A549 (cell line): Measurements from ENCODE around the gene QRICH2. TPM values are rescaled to one million over a fixed set of nuclear protein-coding genes. Genes with fewer than 3 reads are reported as not detected.
"Not testable (repeated sequence)": the region's sequence is repeated elsewhere in the genome, so short reads cannot be mapped to it uniquely, and the experiment has no call there.

Experiments used
- ATAC-seq, 2 experiments: fragments of 200-7000 bp in 1 of 2; fragments of >200 bp in 1 of 2; cut with Nextera tagmentation in 1 of 2; cut with Tn5 transposase in 1 of 2; 3 replicates each; pipeline versions ENCODE4 v1.8.0 to v1.9.1; 2018 to 2020; ENCODE audit warnings: mild to moderate bottlenecking in 1 of 2, moderate library complexity in 1 of 2
- CTCF ChIA-PET: fragments of 300-600 bp; sonication (Branson Sonifier 250); formaldehyde crosslinking; extraction: SDS; loops from one replicate; lab custom pipeline; 2021; ENCODE audit warnings: antibody characterized with exemption, inconsistent platforms; lab: Yijun Ruan, JAX
- POLR2A ChIA-PET: fragments of 350-600 bp; formaldehyde crosslinking; extraction: SDS; loops from one replicate; lab custom pipeline; 2021; ENCODE audit warnings: antibody characterized with exemption, inconsistent platforms; lab: Yijun Ruan, JAX
- DNase-seq, 2 experiments: peaks; one replicate each; pipeline versions ENCODE4 v3.0.0 to v3.0.0-alpha.2; 2011 to 2016; ENCODE audit warnings: low read depth in 1 of 2, low spot score in 1 of 2
- FAIRE-seq: peaks from 2 replicates; lab custom pipeline; 2011; peaks lifted over from hg19 to GRCh38; lab: Jason Lieb, UNC
- H3K27ac ChIP-seq, 2 experiments: fragments of >200 bp; sonication (Bioruptor Twin); formaldehyde crosslinking; 3 replicates each; pipeline ENCODE4 v1.5.1; 2016 to 2017
- H3K4me1 ChIP-seq: fragments of >200 bp; sonication (Bioruptor Twin); formaldehyde crosslinking; 3 replicates; pipeline ENCODE4 v1.6.1; 2016
- H3K4me2 ChIP-seq: fragments of >200 bp; sonication (Bioruptor Twin); formaldehyde crosslinking; 3 replicates; pipeline ENCODE4 v1.6.1; 2016
- H3K4me3 ChIP-seq: fragments of >200 bp; sonication (Bioruptor Twin); formaldehyde crosslinking; 3 replicates; pipeline ENCODE4 v1.5.1; 2016
- H3K9me3 ChIP-seq: fragments of >200 bp; sonication (Bioruptor Twin); formaldehyde crosslinking; 3 replicates; pipeline ENCODE4 v1.6.1; 2016
- FOSL2 ChIP-seq, 2 experiments: fragments of 450-650 bp in 1 of 2; fragments of >200 bp in 1 of 2; sonication (Bioruptor Twin) in 1 of 2; formaldehyde crosslinking; IDR thresholded peaks; 2 replicates each; pipeline versions ENCODE4 v1.5.0 to v1.6.1; 2016 to 2020; ENCODE audit warnings: mild to moderate bottlenecking in 1 of 2, moderate library complexity in 1 of 2
- NPAS2 ChIP-seq: fragments of 250-450 bp; sonication (Bioruptor Pico); IDR thresholded peaks from 2 replicates; pipeline ENCODE4 v1.8.0; 2022; ENCODE audit warnings: mild to moderate bottlenecking, moderate library complexity, borderline replicate concordance
- WGBS: methylation state at CpG from one replicate; pipeline ENCODE4 v1.1.6; 2017; ENCODE audit errors: missing lambda C conversion rate; 5-methylcytosine and 5-hydroxymethylcytosine counted together
- polyA plus RNA-seq, 4 experiments: library from polyadenylated mRNA; depleted of rRNA in 3 of 4; stranded (reverse); fragments of >200 nt; fragmentation: RNase III in 1 of 4; extraction: RNeasy Plus Mini Kit Qiagen cat#74134 plus additional on column Dnase treatment in 1 of 4; gene quantifications; 2 replicates in 3 of 4; 3 replicates in 1 of 4; pipeline ENCODE4 v1.2.3, GENCODE V29; 2011 to 2017
- small RNA-seq, 6 experiments: library from RNA; depleted of rRNA; stranded (forward); fragments of <200 nt; gene quantifications; one replicate each; pipeline ENCODE3, GENCODE V24; 2012

QRICH2 gene
- polyA plus RNA-seq, 2 of the 4 experiments (the other 2 are of a cell fraction), result 0.57 to 0.88 TPM

DNA sequence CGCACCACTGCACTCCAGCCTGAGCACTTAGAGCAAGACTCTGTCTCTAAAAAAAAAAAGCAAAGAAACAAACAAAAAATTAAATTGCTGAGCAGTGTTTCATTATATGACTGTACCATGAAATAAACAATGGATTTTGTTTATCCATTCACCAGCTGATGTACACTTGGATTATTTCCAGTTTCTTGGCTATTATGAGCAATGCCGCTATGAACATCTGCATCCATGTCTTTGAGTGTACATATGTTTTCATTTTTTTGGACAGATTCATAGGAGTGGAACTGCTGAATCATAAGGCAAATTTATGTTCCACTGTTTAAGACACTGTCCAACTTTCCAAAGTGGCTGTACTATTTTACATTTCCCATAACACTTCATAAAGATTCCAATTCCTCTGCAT, 75.7 kb downstream of the QRICH2 start:
- no peak overlapping the region for H3K27ac ChIP-seq
- ChIA-PET POLR2A (no interaction called here), CTCF (interaction anchor here (0.6 to 2.4 kb wide), 4 partner anchors 8 to 324 kb away, joined by 3 to 9 read pairs (median 3); partner anchors contain the start of gene RNF157)
- H3K9me3 ChIP-seq, result no peaks in the 10 kb centered on the region
- TF ChIP-seq FOSL2 (IDR thresholded peaks at IDR 0.05), result no peak
- 0 out of 2 replicates have a peak, but pooled peaks have one; percentile 23 for TF ChIP-seq FOSL2 (CRISPR knock-in tag; IDR thresholded peaks at IDR 0.05)
- no peak for TF ChIP-seq NPAS2 (CRISPR knock-in tag)
- WGBS, result 83% methylated on average over 2 of the region's 2 CpGs
- peaks cover 22% of the 10 kb centered on the region for H3K4me1 ChIP-seq
- FAIRE-seq, result peak; percentile 36
- H3K4me2 ChIP-seq, result peak overlapping the region; percentile 8; the same call in 1 of the 3 replicates
- DNase-seq, result no peak
- no peak overlapping the region for H3K4me3 ChIP-seq
- peak in 1 of 2 experiments; percentile 62; a peak in 2 of 6 replicates for ATAC-seq

DNA sequence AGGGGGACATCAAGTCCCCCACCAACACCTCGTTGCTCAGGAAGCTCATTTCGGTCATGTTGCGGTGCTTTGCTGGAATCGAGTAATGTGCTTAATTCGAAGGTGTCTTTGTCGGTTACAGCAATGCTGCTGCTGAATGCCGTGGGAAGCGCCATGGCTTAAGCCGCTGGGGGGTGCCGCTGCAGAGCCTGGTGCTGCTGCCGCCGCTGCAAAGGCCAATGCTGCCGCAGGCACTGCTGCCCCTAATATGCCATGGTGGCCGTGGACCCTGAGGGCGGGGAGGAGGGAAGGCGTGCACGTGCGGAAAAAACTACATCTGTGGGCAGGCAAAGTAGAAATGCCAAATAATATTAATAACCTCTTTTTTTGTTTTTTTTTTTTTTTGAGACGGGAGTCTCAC, 81.3 kb downstream of the QRICH2 start:
- H3K27ac ChIP-seq, H3K4me1 ChIP-seq, ATAC-seq, FAIRE-seq, DNase-seq, H3K4me2 ChIP-seq, POLR2A ChIA-PET, H3K9me3 ChIP-seq, H3K4me3 ChIP-seq: not testable (repeated sequence)
- CTCF ChIA-PET, result interaction anchor here (0.9 to 1.3 kb wide), 2 partner anchors 45 to 84 kb away, joined by 3 read pairs; no protein-coding TSS in a partner anchor
- WGBS, result 93% methylated on average over 19 of the region's 19 CpGs

DNA sequence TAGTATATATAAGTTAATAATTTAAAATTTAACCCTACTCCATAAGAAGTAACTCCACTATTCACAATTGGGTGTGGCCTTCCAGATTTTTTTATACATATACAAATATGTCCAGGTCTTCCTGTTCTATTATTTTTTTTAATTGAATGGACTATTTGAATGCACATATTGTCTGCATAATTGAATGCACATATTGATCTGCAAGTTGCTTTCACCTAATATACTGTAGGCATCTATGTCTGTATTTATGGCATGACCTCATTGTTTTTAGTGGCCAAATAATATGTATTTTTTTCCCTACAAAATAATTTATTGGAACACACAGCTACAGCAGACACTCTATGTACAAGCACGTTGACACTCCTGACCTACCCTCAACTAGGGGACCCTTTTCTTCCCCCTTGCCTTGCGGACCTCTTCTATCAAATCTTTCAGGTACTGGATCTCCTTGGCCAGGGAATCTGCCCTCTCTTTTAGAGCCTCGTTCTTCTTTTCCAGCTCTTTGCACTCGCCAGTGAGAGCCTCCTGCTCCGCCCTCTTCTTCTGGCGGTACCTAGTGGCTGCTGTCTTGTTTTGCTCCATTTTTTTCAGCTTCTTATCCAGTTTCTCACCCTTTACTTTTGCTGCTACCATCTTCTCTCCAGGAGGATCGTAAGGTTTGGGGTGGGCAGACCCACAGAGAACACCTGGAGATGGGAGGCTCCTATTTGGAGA, 82.5 kb downstream of the QRICH2 start:
- ATAC-seq, H3K4me1 ChIP-seq, FAIRE-seq, H3K9me3 ChIP-seq, H3K27ac ChIP-seq, DNase-seq, POLR2A ChIA-PET, H3K4me3 ChIP-seq, H3K4me2 ChIP-seq: not testable (repeated sequence)
- CTCF ChIA-PET, result interaction anchor here (1.2 to 1.6 kb wide), 3 partner anchors 44 to 54 kb away, joined by 3 to 4 read pairs (median 3); no protein-coding TSS in a partner anchor
- 63% methylated on average over 7 of the region's 7 CpGs for WGBS

Small RNA genes lying within 50 kb of the gene (small RNA-seq; reads per million reads assigned to genes)
- gene RF00019, result 0 reads per million in 6 experiments
- 0 to 1.0 (median 0) reads per million in 6 experiments for gene RNU6-24P

Other genes starting within 250 kb of the QRICH2 start
- gene SRP68, start 235.8 kb downstream of the QRICH2 start, polyA plus RNA-seq (2011; rRNA removed), result 123 and 139 TPM in 2 replicates
- 113 to 123 TPM (median 121 TPM) in 3 replicates for gene SRP68, start 235.8 kb downstream of the QRICH2 start, polyA plus RNA-seq (2017; fragmentation: RNase III; extraction: RNeasy Plus Mini Kit Qiagen cat#74134 plus additional on column Dnase treatment)
- gene GALR2, start 233.5 kb downstream of the QRICH2 start, polyA plus RNA-seq (2011; rRNA removed), result 0.32 and 0.38 TPM in 2 replicates
- 0.44 to 0.60 TPM (median 0.59 TPM) in 3 replicates for gene GALR2, start 233.5 kb downstream of the QRICH2 start, polyA plus RNA-seq (2017; fragmentation: RNase III; extraction: RNeasy Plus Mini Kit Qiagen cat#74134 plus additional on column Dnase treatment)
- 0.12 TPM in 1 of 2 replicates, not detected in the other for gene ZACN, start 229.1 kb downstream of the QRICH2 start, polyA plus RNA-seq (2011; rRNA removed)
- gene ZACN, start 229.1 kb downstream of the QRICH2 start, polyA plus RNA-seq (2017; fragmentation: RNase III; extraction: RNeasy Plus Mini Kit Qiagen cat#74134 plus additional on column Dnase treatment), result 0.20 to 0.30 TPM (median 0.21 TPM) in 3 replicates
- 64.5 and 76.4 TPM in 2 replicates for gene EXOC7, start 204.5 kb downstream of the QRICH2 start, polyA plus RNA-seq (2011; rRNA removed)
- gene EXOC7, start 204.5 kb downstream of the QRICH2 start, polyA plus RNA-seq (2017; fragmentation: RNase III; extraction: RNeasy Plus Mini Kit Qiagen cat#74134 plus additional on column Dnase treatment), result 63.0 to 72.3 TPM (median 71.0 TPM) in 3 replicates
- 0.09 TPM in 2 replicates for gene FOXJ1, start 167.0 kb downstream of the QRICH2 start, polyA plus RNA-seq (2011; rRNA removed)
- gene FOXJ1, start 167.0 kb downstream of the QRICH2 start, polyA plus RNA-seq (2017; fragmentation: RNase III; extraction: RNeasy Plus Mini Kit Qiagen cat#74134 plus additional on column Dnase treatment), result 0.21 to 0.50 TPM (median 0.40 TPM) in 3 replicates
- 7.2 and 8.2 TPM in 2 replicates for gene RNF157, start 67.8 kb downstream of the QRICH2 start, polyA plus RNA-seq (2011; rRNA removed)
- gene RNF157, start 67.8 kb downstream of the QRICH2 start, polyA plus RNA-seq (2017; fragmentation: RNase III; extraction: RNeasy Plus Mini Kit Qiagen cat#74134 plus additional on column Dnase treatment), result 6.6 to 8.5 TPM (median 8.1 TPM) in 3 replicates
- gene UBALD2, start 42.9 kb downstream of the QRICH2 start, polyA plus RNA-seq (2011; rRNA removed), result 13.8 and 21.5 TPM in 2 replicates
- 11.4 to 12.9 TPM (median 12.8 TPM) in 3 replicates for gene UBALD2, start 42.9 kb downstream of the QRICH2 start, polyA plus RNA-seq (2017; fragmentation: RNase III; extraction: RNeasy Plus Mini Kit Qiagen cat#74134 plus additional on column Dnase treatment)
- 80.9 and 92.1 TPM in 2 replicates for gene PRPSAP1, start 45.6 kb upstream of the QRICH2 start, polyA plus RNA-seq (2011; rRNA removed)
- gene PRPSAP1, start 45.6 kb upstream of the QRICH2 start, polyA plus RNA-seq (2017; fragmentation: RNase III; extraction: RNeasy Plus Mini Kit Qiagen cat#74134 plus additional on column Dnase treatment), result 61.9 to 63.7 TPM (median 63.3 TPM) in 3 replicates
- 4.6 and 4.7 TPM in 2 replicates for gene SPHK1, start 76.3 kb upstream of the QRICH2 start, polyA plus RNA-seq (2011; rRNA removed)
- gene SPHK1, start 76.3 kb upstream of the QRICH2 start, polyA plus RNA-seq (2017; fragmentation: RNase III; extraction: RNeasy Plus Mini Kit Qiagen cat#74134 plus additional on column Dnase treatment), result 11.8 to 14.9 TPM (median 13.0 TPM) in 3 replicates
- gene UBE2O, start 144.9 kb upstream of the QRICH2 start, polyA plus RNA-seq (2011; rRNA removed), result 22.0 and 28.8 TPM in 2 replicates
- 24.5 to 25.9 TPM (median 25.7 TPM) in 3 replicates for gene UBE2O, start 144.9 kb upstream of the QRICH2 start, polyA plus RNA-seq (2017; fragmentation: RNase III; extraction: RNeasy Plus Mini Kit Qiagen cat#74134 plus additional on column Dnase treatment)
- gene AANAT, start 159.3 kb upstream of the QRICH2 start, polyA plus RNA-seq (2011; rRNA removed), result 0.08 TPM in 1 of 2 replicates, not detected in the other
- gene AANAT, start 159.3 kb upstream of the QRICH2 start, polyA plus RNA-seq (2017; fragmentation: RNase III; extraction: RNeasy Plus Mini Kit Qiagen cat#74134 plus additional on column Dnase treatment), result 0.13 TPM in 1 of 3 replicates, not detected in the others
- gene RHBDF2, start 193.1 kb upstream of the QRICH2 start, polyA plus RNA-seq (2011; rRNA removed), result 14.0 and 19.9 TPM in 2 replicates
- 42.9 to 50.2 TPM (median 46.0 TPM) in 3 replicates for gene RHBDF2, start 193.1 kb upstream of the QRICH2 start, polyA plus RNA-seq (2017; fragmentation: RNase III; extraction: RNeasy Plus Mini Kit Qiagen cat#74134 plus additional on column Dnase treatment)
- 1.1 and 1.2 TPM in 2 replicates for gene CYGB, start 229.4 kb upstream of the QRICH2 start, polyA plus RNA-seq (2011; rRNA removed)
- 1.1 to 2.0 TPM (median 1.3 TPM) in 3 replicates for gene CYGB, start 229.4 kb upstream of the QRICH2 start, polyA plus RNA-seq (2017; fragmentation: RNase III; extraction: RNeasy Plus Mini Kit Qiagen cat#74134 plus additional on column Dnase treatment)
- 0.26 TPM in 1 of 2 replicates, not detected in the other for gene PRCD, start 231.8 kb upstream of the QRICH2 start, polyA plus RNA-seq (2011; rRNA removed)
- not detected in 3 replicates for gene PRCD, start 231.8 kb upstream of the QRICH2 start, polyA plus RNA-seq (2017; fragmentation: RNase III; extraction: RNeasy Plus Mini Kit Qiagen cat#74134 plus additional on column Dnase treatment)